HEK293T (cell line): ENCODE measurements around the gene STH.

Experiments used
- CTCF ChIA-PET: fragments of 350-600 bp; formaldehyde crosslinking; extraction: SDS; loops from one replicate; lab custom pipeline; 2021; ENCODE audit warnings: antibody characterized with exemption, inconsistent platforms; lab: Yijun Ruan, JAX
- POLR2A ChIA-PET: fragments of 350-600 bp; formaldehyde crosslinking; extraction: SDS; loops from one replicate; lab custom pipeline; 2020; ENCODE audit warnings: antibody characterized with exemption, inconsistent platforms; lab: Yijun Ruan, JAX
- DNase-seq: peaks from one replicate; pipeline ENCODE4 v3.0.0; 2012; ENCODE audit warnings: mixed read lengths; ENCODE audit errors: extremely low spot score
- ARNT ChIP-seq: fragments of 450-650 bp; IDR thresholded peaks from 2 replicates; pipeline ENCODE4 v1.6.1; 2017; ENCODE audit warnings: mild to moderate bottlenecking
- BHLHE40 ChIP-seq: fragments of 450-650 bp; IDR thresholded peaks from 2 replicates; pipeline ENCODE4 v1.6.1; 2016; ENCODE audit warnings: mild to moderate bottlenecking, moderate library complexity, borderline replicate concordance
- CTBP1 ChIP-seq: fragments of 450-650 bp; IDR thresholded peaks from 2 replicates; pipeline ENCODE4 v1.6.1; 2016; ENCODE audit warnings: borderline replicate concordance
- ELF4 ChIP-seq: fragments of 450-650 bp; IDR thresholded peaks from 2 replicates; pipeline ENCODE4 v1.6.1; 2017; ENCODE audit warnings: antibody characterized with exemption
- FOXA1 ChIP-seq: fragments of 450-650 bp; IDR thresholded peaks from 2 replicates; pipeline ENCODE4 v1.6.1; 2016; ENCODE audit warnings: mild to moderate bottlenecking
- FOXK2 ChIP-seq: fragments of 450-650 bp; IDR thresholded peaks from 2 replicates; pipeline ENCODE4 v1.6.1; 2016; ENCODE audit warnings: mild to moderate bottlenecking
- FOXM1 ChIP-seq: fragments of 450-650 bp; IDR thresholded peaks from 2 replicates; pipeline ENCODE4 v1.6.1; 2017; ENCODE audit warnings: mild to moderate bottlenecking, borderline replicate concordance
- HDGF ChIP-seq: fragments of 450-650 bp; IDR thresholded peaks from 2 replicates; pipeline ENCODE4 v1.6.1; 2017; ENCODE audit warnings: antibody characterized with exemption, borderline replicate concordance
- L3MBTL2 ChIP-seq: fragments of 450-650 bp; conservative IDR thresholded peaks from 2 replicates; pipeline ENCODE4 v1.6.1; 2016; ENCODE audit warnings: mild to moderate bottlenecking
- LEF1 ChIP-seq: fragments of 450-650 bp; IDR thresholded peaks from 2 replicates; pipeline ENCODE4 v1.6.1; 2017; ENCODE audit warnings: mild to moderate bottlenecking, borderline replicate concordance
- NFRKB ChIP-seq: fragments of 450-650 bp; IDR thresholded peaks from 2 replicates; pipeline ENCODE4 v1.6.1; 2016; ENCODE audit warnings: mild to moderate bottlenecking, moderate library complexity
- PKNOX1 ChIP-seq: fragments of 450-650 bp; IDR thresholded peaks from 2 replicates; pipeline ENCODE4 v1.6.1; 2016
- SP1 ChIP-seq: fragments of 450-650 bp; IDR thresholded peaks from 2 replicates; pipeline ENCODE4 v1.6.1; 2017
- SUZ12 ChIP-seq: fragments of 450-650 bp; IDR thresholded peaks from 2 replicates; pipeline ENCODE4 v1.6.1; 2016; ENCODE audit warnings: mild to moderate bottlenecking
- TARDBP ChIP-seq: fragments of 450-650 bp; IDR thresholded peaks from 2 replicates; pipeline ENCODE4 v1.6.1; 2016
- ZNF384 ChIP-seq: fragments of 450-650 bp; IDR thresholded peaks from 2 replicates; pipeline ENCODE4 v1.6.1; 2016

Gene STH

GRCh38 chr17:46044989-46045388 lies 45.9 kb downstream of the STH start:
- ChIA-PET POLR2A (interaction anchor here (0.9 to 2.6 kb wide), 2 partner anchors 148 to 166 kb away, joined by 3 to 8 read pairs; partner anchors contain the start of gene KANSL1), CTCF (interaction anchor here (0.9 to 2.3 kb wide), 7 partner anchors 8 to 168 kb away, joined by 3 to 13 read pairs (median 7); partner anchors contain the start of gene KANSL1)
- TF ChIP-seq PKNOX1, result no peak
- no peak for TF ChIP-seq TARDBP
- no peak for TF ChIP-seq ZNF384
- TF ChIP-seq ELF4, result no peak
- TF ChIP-seq L3MBTL2, result no peak
- no peak for TF ChIP-seq FOXK2
- TF ChIP-seq SUZ12, result no peak
- TF ChIP-seq HDGF, result no peak
- no peak for TF ChIP-seq FOXA1
- no peak for TF ChIP-seq SP1
- TF ChIP-seq FOXM1, result no peak
- DNase-seq, result no peak

GRCh38 chr17:46045639-46046038 lies 46.6 kb downstream of the STH start:
- ChIA-PET CTCF (interaction anchor here (1.6 to 2.3 kb wide), 2 partner anchors 13 to 147 kb away, joined by 5 to 9 read pairs; partner anchors contain the start of gene KANSL1), POLR2A (interaction anchor here (1.2 to 2.6 kb wide), 2 partner anchors 38 to 147 kb away, joined by 4 to 8 read pairs; partner anchors contain the start of gene KANSL1)
- DNase-seq, result no peak
- TF ChIP-seq FOXM1, result no peak
- TF ChIP-seq L3MBTL2, result no peak
- TF ChIP-seq PKNOX1, result no peak
- no peak for TF ChIP-seq LEF1

GRCh38 chr17:46046957-46047356 lies 47.9 kb downstream of the STH start:
- CTCF ChIA-PET, result interaction anchor here (0.7 kb wide), 1 partner anchor 15 kb away, joined by 3 read pairs; no protein-coding TSS in a partner anchor
- no peak for DNase-seq
- TF ChIP-seq SP1 (no peak), HDGF (no peak), ZNF384 (no peak), L3MBTL2 (no peak), LEF1 (no peak), FOXA1 (no peak), FOXM1 (no peak), NFRKB (no peak), CTBP1 (no peak), ELF4 (no peak), FOXK2 (no peak), PKNOX1 (no peak), TARDBP (no peak)
- POLR2A ChIA-PET, result no interaction called here

- POLR2A ChIA-PET, result no interaction called here
- TF ChIP-seq LEF1, result no peak
- no peak for TF ChIP-seq ELF4
- CTCF ChIA-PET, result interaction anchor here (0.7 kb wide), 1 partner anchor 14 kb away, joined by 3 read pairs; no protein-coding TSS in a partner anchor
- no peak for DNase-seq
Measured at GRCh38 chr17:46047398-46047797, 48.3 kb downstream of the STH start.

- TF ChIP-seq SP1 (no peak), FOXA1 (no peak), HDGF (no peak), FOXM1 (no peak), NFRKB (no peak), PKNOX1 (no peak), ELF4 (no peak), ZNF384 (no peak), TARDBP (no peak), L3MBTL2 (no peak), BHLHE40 (no peak), CTBP1 (no peak), LEF1 (no peak), SUZ12 (no peak), FOXK2 (no peak), ARNT (no peak)
- CTCF ChIA-PET, result interaction anchor here (0.7 kb wide), 1 partner anchor 14 kb away, joined by 3 read pairs; no protein-coding TSS in a partner anchor
- DNase-seq, result no peak
- POLR2A ChIA-PET, result no interaction called here
Measured at GRCh38 chr17:46047856-46048255, 48.8 kb downstream of the STH start.
